ENCODE measurements around the gene SLC25A24. TPM values are rescaled to one million over a fixed set of nuclear protein-coding genes. Genes with fewer than 3 reads are reported as not detected.
"Not testable (repeated sequence)": the region's sequence is repeated elsewhere in the genome, so short reads cannot be mapped to it uniquely, and the experiment has no call there.

Gene SLC25A24
- total RNA-seq, 1 experiment from 2014 or later: 70.6 TPM

DNA sequence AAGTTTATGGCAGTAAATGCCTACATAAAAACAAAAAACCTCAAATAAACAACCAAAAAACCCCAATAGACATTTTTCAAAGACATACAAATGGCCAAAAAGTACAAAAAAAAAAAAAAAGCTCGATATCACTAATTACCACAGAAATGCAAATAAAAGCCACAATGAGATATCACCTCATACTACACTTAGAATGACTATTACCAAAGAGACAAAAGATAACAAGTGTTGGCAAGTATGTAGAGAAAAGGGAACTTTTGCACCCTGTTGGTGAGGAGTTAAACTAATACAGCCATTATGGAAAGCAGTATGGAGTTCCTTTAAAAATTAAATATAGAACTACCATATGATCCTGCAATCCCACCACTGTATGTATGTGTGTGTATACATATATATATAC, 21.1 kb downstream of the SLC25A24 start:
- H3K4me3 ChIP-seq (ENCODE audit: insufficient read depth, low read depth, low read length): no peak overlapping the region
- no peak for DNase-seq
- H3K36me3 ChIP-seq (replicated peaks; ENCODE audit: control insufficient read depth, insufficient read depth, low read length): peaks cover 5% of the 10 kb centered on the region
- no peaks in the 10 kb centered on the region for H3K27me3 ChIP-seq (ENCODE audit: control insufficient read depth, insufficient read depth, low read length)

DNA sequence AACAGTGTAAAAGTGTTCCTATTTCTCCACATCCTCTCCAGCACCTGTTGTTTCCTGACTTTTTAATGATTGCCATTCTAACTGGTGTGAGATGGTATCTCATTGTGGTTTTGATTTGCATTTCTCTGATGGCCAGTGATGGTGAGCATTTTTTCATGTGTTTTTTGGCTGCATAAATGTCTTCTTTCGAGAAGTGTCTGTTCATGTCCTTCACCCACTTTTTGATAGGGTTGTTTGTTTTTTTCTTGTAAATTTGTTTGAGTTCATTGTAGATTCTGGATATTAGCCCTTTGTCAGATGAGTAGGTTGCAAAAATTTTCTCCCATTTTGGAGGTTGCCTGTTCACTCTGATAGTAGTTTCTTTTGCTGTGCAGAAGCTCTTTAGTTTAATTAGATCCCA, 37.7 kb downstream of the SLC25A24 start:
- not testable (repeated sequence) for DNase-seq; H3K27me3 ChIP-seq (ENCODE audit: control insufficient read depth, insufficient read depth, low read length); H3K36me3 ChIP-seq (replicated peaks; ENCODE audit: control insufficient read depth, insufficient read depth, low read length); H3K4me3 ChIP-seq (ENCODE audit: insufficient read depth, low read depth, low read length)

DNA sequence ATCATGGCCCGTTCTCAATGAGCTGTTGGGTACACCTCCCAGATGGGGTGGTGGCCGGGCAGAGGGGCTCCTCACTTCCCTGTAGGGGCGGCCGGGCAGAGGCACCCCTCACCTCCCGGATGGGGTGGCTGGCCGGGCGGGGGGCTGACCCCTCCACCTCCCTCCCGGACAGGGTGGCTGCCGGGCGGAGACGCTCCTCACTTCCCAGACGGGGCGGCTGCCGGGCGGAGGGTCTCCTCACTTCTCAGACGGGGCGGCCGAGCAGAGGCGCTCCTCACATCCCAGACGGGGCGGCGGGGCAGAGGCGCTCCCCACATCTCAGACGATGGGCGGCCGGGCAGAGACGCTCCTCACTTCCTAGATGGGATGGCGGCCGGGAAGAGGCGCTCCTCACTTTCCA, 40.2 kb downstream of the SLC25A24 start:
- not testable (repeated sequence) for H3K27me3 ChIP-seq (ENCODE audit: control insufficient read depth, insufficient read depth, low read length); DNase-seq; H3K4me3 ChIP-seq (ENCODE audit: insufficient read depth, low read depth, low read length); H3K36me3 ChIP-seq (replicated peaks; ENCODE audit: control insufficient read depth, insufficient read depth, low read length)

DNA sequence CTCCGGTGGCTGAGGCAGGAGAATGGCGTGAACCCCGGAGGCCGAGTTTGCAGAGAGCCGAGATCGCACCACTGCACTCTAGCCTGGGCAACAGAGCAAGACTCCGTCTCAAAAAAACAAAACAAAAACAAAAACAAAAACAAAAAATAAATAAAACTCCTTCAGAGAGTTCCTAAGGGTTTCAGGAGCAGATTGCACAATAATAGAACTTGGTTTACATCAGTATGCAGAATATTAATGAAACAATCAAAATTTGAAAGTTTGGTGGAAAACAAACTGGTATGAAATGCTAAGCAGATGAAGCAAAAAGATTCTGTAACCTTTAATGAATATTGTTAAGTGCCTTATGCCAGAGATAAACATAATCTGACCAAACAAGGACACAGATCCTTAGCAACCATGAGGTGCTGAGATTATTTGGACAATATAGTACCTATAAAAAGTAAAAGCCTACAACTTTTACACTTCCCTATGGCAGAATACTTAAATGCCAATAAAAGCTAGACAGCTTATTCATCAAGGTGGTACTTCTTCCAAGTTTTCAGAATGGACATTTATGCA, 41.2 kb downstream of the SLC25A24 start:
- H3K4me3 ChIP-seq (ENCODE audit: insufficient read depth, low read depth, low read length): no peak overlapping the region
- H3K36me3 ChIP-seq (replicated peaks; ENCODE audit: control insufficient read depth, insufficient read depth, low read length): peaks cover 5% of the 10 kb centered on the region
- no peaks in the 10 kb centered on the region for H3K27me3 ChIP-seq (ENCODE audit: control insufficient read depth, insufficient read depth, low read length)
- DNase-seq: no peak

DNA sequence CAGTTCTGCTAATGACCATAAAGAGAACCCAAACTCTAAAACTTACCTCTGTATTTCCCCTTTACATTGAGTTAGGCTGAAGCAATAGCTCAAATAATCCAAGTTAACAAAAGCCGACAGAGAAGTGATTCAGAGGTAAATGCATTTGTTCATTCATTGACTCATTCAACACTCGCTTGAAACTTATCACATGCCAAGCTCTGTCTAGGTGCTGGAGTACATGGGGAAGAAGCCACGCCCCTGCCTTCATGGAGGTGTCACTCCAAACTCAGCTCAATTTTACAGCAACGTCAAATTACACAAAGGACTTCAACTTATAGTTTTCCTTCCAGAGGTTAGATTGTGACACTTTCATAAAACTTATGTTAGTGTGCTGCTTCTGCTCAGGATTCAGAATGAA, 45.8 kb downstream of the SLC25A24 start:
- H3K36me3 ChIP-seq (replicated peaks; ENCODE audit: control insufficient read depth, insufficient read depth, low read length): peaks cover 6% of the 10 kb centered on the region
- DNase-seq: no peak
- H3K27me3 ChIP-seq (ENCODE audit: control insufficient read depth, insufficient read depth, low read length): no peaks in the 10 kb centered on the region
- no peak overlapping the region for H3K4me3 ChIP-seq (ENCODE audit: insufficient read depth, low read depth, low read length)

DNA sequence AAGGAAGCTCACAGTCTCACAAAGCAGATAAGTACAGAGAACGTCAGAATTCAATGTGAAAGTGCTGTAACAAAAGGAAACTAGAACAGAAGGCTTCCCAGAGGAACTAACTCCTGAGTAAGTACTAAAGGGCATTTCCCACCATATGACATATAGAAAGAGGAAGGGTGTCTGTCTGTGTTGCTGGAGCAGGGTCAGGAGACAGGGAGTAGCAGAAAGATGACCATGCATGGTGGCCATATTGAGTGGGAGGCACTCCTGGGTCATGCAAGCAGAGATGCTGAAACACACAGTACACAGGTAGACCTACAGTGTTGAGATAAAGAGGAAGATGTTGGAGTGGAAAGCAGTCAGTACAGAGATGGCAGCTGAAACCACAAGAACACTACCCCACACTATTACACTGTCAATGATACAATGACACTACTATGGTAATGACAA, 47.3 kb downstream of the SLC25A24 start:
- DNase-seq: no peak
- no peaks in the 10 kb centered on the region for H3K27me3 ChIP-seq (ENCODE audit: control insufficient read depth, insufficient read depth, low read length)
- H3K4me3 ChIP-seq (ENCODE audit: insufficient read depth, low read depth, low read length): no peak overlapping the region
- peaks cover 11% of the 10 kb centered on the region for H3K36me3 ChIP-seq (replicated peaks; ENCODE audit: control insufficient read depth, insufficient read depth, low read length)

DNA sequence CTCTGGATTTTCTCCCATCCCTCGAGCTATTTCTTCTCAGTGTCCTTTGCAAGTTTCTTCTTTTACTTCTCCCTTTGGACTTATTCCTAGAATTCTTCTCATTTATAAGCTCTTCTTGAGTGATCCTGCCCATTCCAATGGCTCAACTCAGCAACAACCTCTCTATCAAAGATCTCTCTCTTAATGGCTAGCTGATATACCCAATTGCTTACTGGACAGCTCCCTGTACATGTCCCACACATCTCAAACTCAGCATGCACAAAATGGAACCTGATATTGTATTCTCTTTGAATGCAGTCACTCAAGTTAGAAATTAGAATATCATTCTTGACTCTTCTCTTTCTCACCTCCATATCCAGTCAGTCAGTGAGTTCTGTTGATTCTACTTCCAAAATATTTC, 48.6 kb downstream of the SLC25A24 start:
- DNase-seq: no peak
- H3K27me3 ChIP-seq (ENCODE audit: control insufficient read depth, insufficient read depth, low read length): no peaks in the 10 kb centered on the region
- no peak overlapping the region for H3K4me3 ChIP-seq (ENCODE audit: insufficient read depth, low read depth, low read length)
- H3K36me3 ChIP-seq (replicated peaks; ENCODE audit: control insufficient read depth, insufficient read depth, low read length): peaks cover 13% of the 10 kb centered on the region

DNA sequence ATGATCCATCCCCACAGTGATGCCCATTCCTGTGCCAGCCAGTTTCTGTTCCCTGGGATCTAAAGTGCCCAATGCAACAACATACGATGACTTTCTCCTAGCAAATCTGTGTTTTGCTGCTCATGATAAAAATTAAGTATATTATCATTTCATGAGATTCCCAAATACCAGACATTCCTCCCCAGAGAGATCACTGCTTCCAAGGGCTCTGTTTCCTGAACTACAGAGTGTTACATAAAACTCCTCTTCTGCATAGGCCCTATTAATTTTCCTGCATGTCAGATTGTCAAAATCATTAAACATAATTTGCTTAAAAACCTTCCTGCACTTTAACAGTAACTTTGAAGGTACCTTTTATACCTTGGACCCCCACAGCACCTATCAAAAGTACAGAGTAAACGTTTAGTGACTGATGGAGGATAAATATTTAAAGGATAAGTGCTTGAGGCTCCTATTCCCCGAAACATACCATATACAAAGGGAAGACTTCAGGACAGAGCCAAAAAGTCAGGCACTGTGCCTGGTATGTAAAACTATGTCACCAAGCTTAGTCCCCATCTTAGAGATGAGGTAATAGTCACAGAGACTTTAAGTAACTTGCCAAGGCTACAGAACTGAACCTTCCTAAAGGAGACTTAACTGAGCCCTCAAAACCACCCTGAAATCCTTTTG, 50.2 kb downstream of the SLC25A24 start:
- no peak for DNase-seq
- H3K27me3 ChIP-seq (ENCODE audit: control insufficient read depth, insufficient read depth, low read length): no peaks in the 10 kb centered on the region
- peaks cover 13% of the 10 kb centered on the region for H3K36me3 ChIP-seq (replicated peaks; ENCODE audit: control insufficient read depth, insufficient read depth, low read length)
- no peak overlapping the region for H3K4me3 ChIP-seq (ENCODE audit: insufficient read depth, low read depth, low read length)

DNA sequence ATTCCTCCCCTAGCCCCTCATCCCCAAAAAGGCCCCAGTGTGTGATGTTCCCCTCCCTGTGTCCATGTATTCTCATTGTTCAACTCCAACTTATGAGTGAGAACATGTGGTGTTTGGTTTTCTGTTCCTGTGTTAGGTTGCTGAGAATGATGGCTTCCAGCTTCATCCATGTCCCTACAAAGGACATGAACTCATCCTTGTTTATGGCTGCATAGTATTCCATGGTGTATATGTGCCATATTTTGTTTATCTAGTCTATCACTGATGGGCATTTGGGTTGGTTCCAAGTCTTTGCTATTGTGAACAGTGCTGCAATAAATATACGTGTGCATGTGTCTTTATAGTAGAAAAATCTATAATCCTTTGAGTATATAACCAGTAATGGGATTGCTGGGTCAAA, 55.6 kb downstream of the SLC25A24 start:
- H3K27me3 ChIP-seq (ENCODE audit: control insufficient read depth, insufficient read depth, low read length); DNase-seq; H3K36me3 ChIP-seq (replicated peaks; ENCODE audit: control insufficient read depth, insufficient read depth, low read length); H3K4me3 ChIP-seq (ENCODE audit: insufficient read depth, low read depth, low read length): not testable (repeated sequence)

DNA sequence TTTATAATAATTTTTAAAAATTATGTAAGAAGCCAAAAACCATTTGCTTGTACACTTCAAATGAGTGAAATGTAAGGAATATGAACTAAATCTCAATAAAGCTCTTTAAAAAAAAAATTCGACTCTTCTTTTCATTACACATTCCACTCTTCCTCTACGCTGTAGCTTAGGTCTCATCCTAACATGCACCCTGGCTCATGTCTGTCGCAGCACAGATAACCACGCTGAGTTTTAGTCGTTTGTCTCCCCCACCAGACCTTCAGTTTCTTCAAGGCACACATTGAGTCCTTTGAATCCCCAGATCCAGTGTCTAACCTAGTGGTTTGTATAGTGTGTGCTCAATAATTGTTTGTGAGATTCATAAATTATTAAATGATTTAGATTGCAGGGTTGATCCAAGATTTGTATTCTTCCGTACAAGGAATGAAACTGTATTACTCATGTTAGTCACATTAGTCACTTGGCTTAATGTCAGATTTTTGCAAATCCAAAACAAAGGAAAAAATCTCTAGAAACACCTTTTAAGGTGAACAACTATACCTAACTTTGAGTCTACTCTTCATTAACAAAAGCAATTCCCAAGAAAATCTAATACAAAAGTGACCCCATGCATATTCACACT, 57.3 kb downstream of the SLC25A24 start:
- Histone ChIP-seq H3K36me3 (replicated peaks; ENCODE audit: control insufficient read depth, insufficient read depth, low read length) (peaks cover 2% of the 10 kb centered on the region), H3K27me3 (ENCODE audit: control insufficient read depth, insufficient read depth, low read length) (no peaks in the 10 kb centered on the region), H3K4me3 (ENCODE audit: insufficient read depth, low read depth, low read length) (no peak overlapping the region)
- no peak for DNase-seq

DNA sequence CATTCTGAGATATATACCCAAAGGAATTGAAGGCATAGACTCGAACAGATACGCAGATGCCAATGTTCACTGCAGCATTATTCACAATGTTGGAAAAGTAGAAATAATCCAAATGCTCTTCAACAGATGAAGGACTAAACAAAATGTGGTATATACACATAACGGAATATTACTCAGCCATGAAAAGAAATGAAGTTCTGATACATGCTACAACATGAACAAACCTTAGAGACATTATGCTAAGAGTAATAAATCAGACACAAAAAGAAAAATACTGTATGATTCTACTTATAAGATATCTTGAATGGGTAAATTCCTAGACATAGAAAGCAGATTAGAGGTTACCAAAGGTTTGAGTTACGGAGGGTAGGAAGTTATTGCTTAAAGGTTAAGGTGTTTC, 57.9 kb downstream of the SLC25A24 start:
- DNase-seq: no peak
- Histone ChIP-seq H3K27me3 (ENCODE audit: control insufficient read depth, insufficient read depth, low read length) (no peaks in the 10 kb centered on the region), H3K36me3 (replicated peaks; ENCODE audit: control insufficient read depth, insufficient read depth, low read length) (no peaks in the 10 kb centered on the region; the same call in 1 of the 2 replicates), H3K4me3 (ENCODE audit: insufficient read depth, low read depth, low read length) (no peak overlapping the region)

DNA sequence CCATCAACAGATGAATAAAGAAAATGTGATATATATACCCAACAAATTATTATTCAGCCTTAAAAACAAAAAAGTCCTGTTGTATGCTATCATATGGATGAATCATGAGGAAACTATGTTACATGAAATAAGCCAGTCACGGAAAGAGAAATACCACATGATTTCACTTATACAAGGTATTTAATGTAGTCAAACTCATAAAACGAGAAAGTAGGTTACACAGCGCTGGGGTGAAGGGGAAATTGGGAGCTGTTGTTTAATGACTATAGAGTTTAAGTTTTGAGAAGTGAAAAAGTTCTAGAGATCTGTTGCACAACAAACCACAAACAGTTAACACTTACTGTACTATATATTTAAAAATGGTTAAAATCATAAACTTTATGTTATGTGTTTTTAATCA, 58.5 kb downstream of the SLC25A24 start:
- H3K36me3 ChIP-seq (replicated peaks; ENCODE audit: control insufficient read depth, insufficient read depth, low read length): no peaks in the 10 kb centered on the region; the same call in 1 of the 2 replicates
- no peak for DNase-seq
- no peaks in the 10 kb centered on the region for H3K27me3 ChIP-seq (ENCODE audit: control insufficient read depth, insufficient read depth, low read length)
- no peak overlapping the region for H3K4me3 ChIP-seq (ENCODE audit: insufficient read depth, low read depth, low read length)

DNA sequence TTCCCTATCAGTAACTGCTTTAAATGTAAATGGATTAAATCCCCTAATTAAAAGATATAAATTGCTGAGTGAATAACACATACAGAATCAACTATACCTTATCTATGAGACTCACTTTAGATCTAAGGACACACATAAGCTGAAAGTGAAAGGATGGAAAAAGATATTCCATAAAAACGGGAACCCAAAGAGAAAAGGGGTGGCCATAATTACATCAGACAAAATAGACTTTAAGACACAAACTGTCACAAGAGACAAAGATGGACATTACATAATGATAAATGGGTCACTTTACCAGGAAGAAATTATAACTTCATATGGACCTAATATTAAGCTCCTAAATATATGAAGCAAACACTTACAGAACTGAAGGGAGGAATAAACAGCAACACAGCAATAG, 59.2 kb downstream of the SLC25A24 start:
- no peak for DNase-seq
- no peak overlapping the region for H3K4me3 ChIP-seq (ENCODE audit: insufficient read depth, low read depth, low read length)
- H3K27me3 ChIP-seq (ENCODE audit: control insufficient read depth, insufficient read depth, low read length): no peaks in the 10 kb centered on the region
- no peaks in the 10 kb centered on the region; the same call in 1 of the 2 replicates for H3K36me3 ChIP-seq (replicated peaks; ENCODE audit: control insufficient read depth, insufficient read depth, low read length)

DNA sequence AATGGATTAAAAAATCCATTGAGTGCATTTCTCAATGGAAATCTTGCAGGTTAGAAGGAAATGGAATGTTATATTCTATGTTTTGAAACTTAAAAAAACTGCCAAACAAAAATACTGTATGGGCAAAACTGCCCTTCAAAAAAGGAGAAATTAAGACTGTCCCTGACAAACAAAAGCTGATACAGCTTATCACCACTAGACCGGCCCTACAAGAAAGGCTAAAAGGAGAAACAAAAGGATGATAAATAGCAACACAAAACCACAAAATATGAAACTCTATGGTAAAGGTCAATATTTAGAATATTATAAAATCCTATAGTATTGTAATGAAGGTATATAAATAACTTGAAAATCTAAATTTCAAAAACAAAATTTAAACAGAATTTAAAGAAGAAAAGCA, 60.0 kb downstream of the SLC25A24 start:
- Histone ChIP-seq H3K27me3 (ENCODE audit: control insufficient read depth, insufficient read depth, low read length) (no peaks in the 10 kb centered on the region), H3K4me3 (ENCODE audit: insufficient read depth, low read depth, low read length) (no peak overlapping the region), H3K36me3 (replicated peaks; ENCODE audit: control insufficient read depth, insufficient read depth, low read length) (no peaks in the 10 kb centered on the region; the same call in 1 of the 2 replicates)
- DNase-seq: no peak

DNA sequence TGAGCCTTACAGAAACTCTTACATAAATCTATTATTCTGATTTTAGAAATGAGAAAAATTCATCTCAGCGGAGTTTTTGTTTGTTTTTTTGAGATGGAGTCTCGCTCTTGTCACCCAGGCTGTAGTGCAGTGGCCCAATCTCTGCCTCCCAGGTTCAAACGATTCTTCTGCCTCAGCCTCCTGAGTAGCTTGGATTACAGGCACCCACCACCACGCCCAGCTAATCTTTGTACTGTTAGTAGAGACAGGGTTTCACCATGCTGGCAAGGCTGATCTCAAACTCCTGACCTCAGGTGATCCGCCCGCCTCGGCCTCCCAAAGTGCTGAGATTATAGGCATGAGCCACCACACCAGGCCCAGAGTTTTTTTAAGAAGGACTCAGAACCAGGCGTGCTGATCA, 60.6 kb downstream of the SLC25A24 start:
- not testable (repeated sequence) for DNase-seq; H3K27me3 ChIP-seq (ENCODE audit: control insufficient read depth, insufficient read depth, low read length); H3K36me3 ChIP-seq (replicated peaks; ENCODE audit: control insufficient read depth, insufficient read depth, low read length); H3K4me3 ChIP-seq (ENCODE audit: insufficient read depth, low read depth, low read length)

Data from H7 (cell line).